GM23338 (cell line): ENCODE measurements around the gene MOK. TPM values are rescaled to one million over a fixed set of nuclear protein-coding genes. Genes with fewer than 3 reads are reported as not detected.

ENCODE experiments used
- ATAC-seq: fragments of 200-7000 bp; cut with Tn5 transposase; 3 replicates; pipeline ENCODE4 v1.9.1; 2020
- DNase-seq: peaks from one replicate; pipeline ENCODE4 v3.0.0-alpha.2; 2015; ENCODE audit warnings: low spot score
- H2AFZ ChIP-seq: fragments of 200-600 bp; sonication (generic); 2 replicates; pipeline ENCODE4 v1.8.0; 2016; ENCODE audit warnings: antibody characterized with exemption, mild to moderate bottlenecking, moderate library complexity
- H3F3A ChIP-seq: fragments of 200-600 bp; sonication (generic); replicated peaks from 2 replicates; pipeline ENCODE4 v1.8.0; 2017; ENCODE audit warnings: antibody characterized with exemption, mixed run types, low read depth
- H3K27ac ChIP-seq: fragments of 200-600 bp; sonication (generic); 2 replicates; pipeline ENCODE4 v1.6.1; 2016; ENCODE audit warnings: low read depth
- H3K27me3 ChIP-seq: fragments of 200-600 bp; sonication (generic); 2 replicates; pipeline ENCODE4 v1.8.0; 2016; ENCODE audit warnings: mild to moderate bottlenecking, mixed run types, moderate library complexity; ENCODE audit not compliant: insufficient read depth
- H3K36me3 ChIP-seq: fragments of 200-600 bp; sonication (generic); 2 replicates; pipeline ENCODE4 v1.8.0; 2016; ENCODE audit warnings: mild to moderate bottlenecking; ENCODE audit not compliant: insufficient read depth
- H3K4me1 ChIP-seq: fragments of 200-600 bp; sonication (generic); 2 replicates; pipeline ENCODE4 v1.8.0; 2016; ENCODE audit warnings: mild to moderate bottlenecking, moderate library complexity; ENCODE audit not compliant: insufficient read depth
- H3K4me2 ChIP-seq: fragments of 200-600 bp; sonication (generic); 2 replicates; pipeline ENCODE4 v1.7.1; 2017; ENCODE audit warnings: mixed run types
- H3K4me3 ChIP-seq: fragments of 200-600 bp; sonication (generic); 2 replicates; pipeline ENCODE4 v1.6.1; 2016; ENCODE audit warnings: mixed run types
- H3K79me2 ChIP-seq: fragments of 200-600 bp; sonication (generic); replicated peaks from 2 replicates; pipeline ENCODE4 v1.8.0; 2017; ENCODE audit warnings: mild to moderate bottlenecking; ENCODE audit not compliant: insufficient read depth
- H3K9me2 ChIP-seq: fragments of 200-600 bp; sonication (generic); 2 replicates; pipeline ENCODE4 v1.8.0; 2017; ENCODE audit not compliant: insufficient read depth
- H4K20me1 ChIP-seq: fragments of 200-600 bp; sonication (generic); replicated peaks from 2 replicates; pipeline ENCODE4 v1.8.0; 2017; ENCODE audit warnings: mild to moderate bottlenecking; ENCODE audit not compliant: insufficient read depth
- H3K27ac Mint-ChIP-seq: 2 replicates; pipeline ENCODE4 v1.8.0; 2020; ENCODE audit warnings: inconsistent platforms, mild to moderate bottlenecking, moderate library complexity, mixed read lengths
- H3K27me3 Mint-ChIP-seq: 3 replicates; pipeline ENCODE4 v1.8.0; 2022; ENCODE audit warnings: low read depth, mild to moderate bottlenecking, moderate library complexity, mixed read lengths, inconsistent platforms; ENCODE audit not compliant: insufficient read depth, poor library complexity
- H3K36me3 Mint-ChIP-seq: 3 replicates; pipeline ENCODE4 v1.8.0; 2021; ENCODE audit warnings: low read depth, mild to moderate bottlenecking, inconsistent platforms, moderate library complexity, mixed read lengths
- H3K4me1 Mint-ChIP-seq: 3 replicates; pipeline ENCODE4 v1.8.0; 2020; ENCODE audit warnings: mild to moderate bottlenecking, inconsistent platforms, mixed read lengths
- H3K4me3 Mint-ChIP-seq: 3 replicates; pipeline ENCODE4 v1.8.0; 2021; ENCODE audit warnings: moderate library complexity, mild to moderate bottlenecking, inconsistent platforms, mixed read lengths
- H3K9me3 Mint-ChIP-seq: 3 replicates; pipeline ENCODE4 v1.8.0; 2020; ENCODE audit warnings: moderate library complexity, mild to moderate bottlenecking, inconsistent platforms, mixed read lengths
- EZH2 ChIP-seq: fragments of 200-600 bp; sonication (generic); IDR thresholded peaks from one replicate; pipeline ENCODE4 v1.8.0; 2017; ENCODE audit warnings: antibody characterized with exemption, mild to moderate bottlenecking, low read depth; ENCODE audit not compliant: unreplicated experiment
- EZH2phosphoT487 ChIP-seq: fragments of 200-600 bp; sonication (generic); IDR thresholded peaks from one replicate; pipeline ENCODE4 v1.8.1; 2018; ENCODE audit warnings: antibody characterized with exemption; ENCODE audit not compliant: unreplicated experiment
- JUNB ChIP-seq: IDR thresholded peaks from one replicate; pipeline ENCODE4 v1.6.1; 2016; ENCODE audit warnings: antibody characterized with exemption; ENCODE audit not compliant: unreplicated experiment
- POLR2AphosphoS5 ChIP-seq: IDR thresholded peaks from 2 replicates; pipeline ENCODE4 v1.6.1; 2016; ENCODE audit warnings: antibody characterized with exemption, low read depth
- STAT1 ChIP-seq: IDR thresholded peaks from one replicate; pipeline ENCODE4 v1.6.1; 2016; ENCODE audit warnings: antibody characterized with exemption; ENCODE audit not compliant: unreplicated experiment
- ZNF114 ChIP-seq: fragments of 250-450 bp; sonication (Bioruptor Pico); IDR thresholded peaks from 2 replicates; pipeline ENCODE4 v1.5.0; 2020; ENCODE audit warnings: mild to moderate bottlenecking, moderate library complexity
- ZNF331 ChIP-seq: fragments of 250-450 bp; sonication (Bioruptor Pico); IDR thresholded peaks from 2 replicates; pipeline ENCODE4 v1.5.0; 2020; ENCODE audit warnings: low read depth, mild to moderate bottlenecking, moderate library complexity
- polyA plus RNA-seq: library from polyadenylated mRNA; unstranded; fragments of >200 nt; fragmentation: Nextera tagmentation; extraction: Ambion mirVana; gene quantifications from 2 replicates; pipeline ENCODE4 v1.2.1, GENCODE V29; 2016
- total RNA-seq: library from RNA; depleted of rRNA; stranded (reverse); fragments of >200 nt; shearing (Covaris generic); gene quantifications from 2 replicates; pipeline ENCODE4 v1.2.3, GENCODE V29; 2014
- TF ChIP-seq, protein P1 (sequence below), 2 experiments: fragments of 200-600 bp in 1 of 2; sonication (generic) in 1 of 2; conservative IDR thresholded peaks; 2 replicates each; pipeline versions ENCODE4 v1.5.1 to v1.6.1; 2016 to 2017; ENCODE audit warnings: antibody characterized with exemption in 2 of 2, low read depth in 2 of 2, mild to moderate bottlenecking in 2 of 2, moderate library complexity in 1 of 2
- TF ChIP-seq, protein P2 (sequence below): IDR thresholded peaks from one replicate; pipeline ENCODE4 v1.6.1; 2018; ENCODE audit warnings: antibody characterized with exemption; ENCODE audit not compliant: unreplicated experiment
- TF ChIP-seq, protein P3 (sequence below): IDR thresholded peaks from 2 replicates; pipeline ENCODE4 v1.6.1; 2016; ENCODE audit warnings: antibody characterized with exemption

The MOK gene
- total and polyA plus RNA-seq, 2 experiments from 2014 or later, result 3.1 TPM

DNA sequence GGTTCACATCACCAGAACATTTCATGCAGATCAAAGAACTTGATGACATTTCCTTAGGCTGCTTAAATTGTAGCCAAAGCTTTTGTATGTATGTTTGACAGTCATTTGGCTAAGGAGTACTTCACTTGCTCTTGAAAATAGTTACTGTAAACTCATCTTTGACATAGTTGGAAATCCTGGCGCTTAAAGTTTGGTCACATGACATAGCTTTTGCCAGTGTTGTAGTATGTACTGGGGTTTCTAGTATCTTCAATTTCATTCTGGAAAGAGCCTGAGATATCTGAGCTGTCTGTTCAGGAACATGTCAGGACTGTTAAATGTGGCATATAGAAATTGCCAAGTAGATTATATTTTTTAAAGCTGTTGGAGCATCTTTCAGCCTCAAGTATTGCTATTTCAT lies 109.5 kb downstream of the MOK start (continued):
- TF ChIP-seq, protein P1, sequence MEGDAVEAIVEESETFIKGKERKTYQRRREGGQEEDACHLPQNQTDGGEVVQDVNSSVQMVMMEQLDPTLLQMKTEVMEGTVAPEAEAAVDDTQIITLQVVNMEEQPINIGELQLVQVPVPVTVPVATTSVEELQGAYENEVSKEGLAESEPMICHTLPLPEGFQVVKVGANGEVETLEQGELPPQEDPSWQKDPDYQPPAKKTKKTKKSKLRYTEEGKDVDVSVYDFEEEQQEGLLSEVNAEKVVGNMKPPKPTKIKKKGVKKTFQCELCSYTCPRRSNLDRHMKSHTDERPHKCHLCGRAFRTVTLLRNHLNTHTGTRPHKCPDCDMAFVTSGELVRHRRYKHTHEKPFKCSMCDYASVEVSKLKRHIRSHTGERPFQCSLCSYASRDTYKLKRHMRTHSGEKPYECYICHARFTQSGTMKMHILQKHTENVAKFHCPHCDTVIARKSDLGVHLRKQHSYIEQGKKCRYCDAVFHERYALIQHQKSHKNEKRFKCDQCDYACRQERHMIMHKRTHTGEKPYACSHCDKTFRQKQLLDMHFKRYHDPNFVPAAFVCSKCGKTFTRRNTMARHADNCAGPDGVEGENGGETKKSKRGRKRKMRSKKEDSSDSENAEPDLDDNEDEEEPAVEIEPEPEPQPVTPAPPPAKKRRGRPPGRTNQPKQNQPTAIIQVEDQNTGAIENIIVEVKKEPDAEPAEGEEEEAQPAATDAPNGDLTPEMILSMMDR (conservative IDR thresholded peaks at IDR 0.05; ENCODE audit: low read depth in 2 of 2), result no peak
- TF ChIP-seq JUNB, result no peak
- TF ChIP-seq EZH2phosphoT487, result no peak
- TF ChIP-seq, protein P2, sequence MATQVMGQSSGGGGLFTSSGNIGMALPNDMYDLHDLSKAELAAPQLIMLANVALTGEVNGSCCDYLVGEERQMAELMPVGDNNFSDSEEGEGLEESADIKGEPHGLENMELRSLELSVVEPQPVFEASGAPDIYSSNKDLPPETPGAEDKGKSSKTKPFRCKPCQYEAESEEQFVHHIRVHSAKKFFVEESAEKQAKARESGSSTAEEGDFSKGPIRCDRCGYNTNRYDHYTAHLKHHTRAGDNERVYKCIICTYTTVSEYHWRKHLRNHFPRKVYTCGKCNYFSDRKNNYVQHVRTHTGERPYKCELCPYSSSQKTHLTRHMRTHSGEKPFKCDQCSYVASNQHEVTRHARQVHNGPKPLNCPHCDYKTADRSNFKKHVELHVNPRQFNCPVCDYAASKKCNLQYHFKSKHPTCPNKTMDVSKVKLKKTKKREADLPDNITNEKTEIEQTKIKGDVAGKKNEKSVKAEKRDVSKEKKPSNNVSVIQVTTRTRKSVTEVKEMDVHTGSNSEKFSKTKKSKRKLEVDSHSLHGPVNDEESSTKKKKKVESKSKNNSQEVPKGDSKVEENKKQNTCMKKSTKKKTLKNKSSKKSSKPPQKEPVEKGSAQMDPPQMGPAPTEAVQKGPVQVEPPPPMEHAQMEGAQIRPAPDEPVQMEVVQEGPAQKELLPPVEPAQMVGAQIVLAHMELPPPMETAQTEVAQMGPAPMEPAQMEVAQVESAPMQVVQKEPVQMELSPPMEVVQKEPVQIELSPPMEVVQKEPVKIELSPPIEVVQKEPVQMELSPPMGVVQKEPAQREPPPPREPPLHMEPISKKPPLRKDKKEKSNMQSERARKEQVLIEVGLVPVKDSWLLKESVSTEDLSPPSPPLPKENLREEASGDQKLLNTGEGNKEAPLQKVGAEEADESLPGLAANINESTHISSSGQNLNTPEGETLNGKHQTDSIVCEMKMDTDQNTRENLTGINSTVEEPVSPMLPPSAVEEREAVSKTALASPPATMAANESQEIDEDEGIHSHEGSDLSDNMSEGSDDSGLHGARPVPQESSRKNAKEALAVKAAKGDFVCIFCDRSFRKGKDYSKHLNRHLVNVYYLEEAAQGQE, result no peak
- no peak for TF ChIP-seq EZH2
- TF ChIP-seq, protein P3, sequence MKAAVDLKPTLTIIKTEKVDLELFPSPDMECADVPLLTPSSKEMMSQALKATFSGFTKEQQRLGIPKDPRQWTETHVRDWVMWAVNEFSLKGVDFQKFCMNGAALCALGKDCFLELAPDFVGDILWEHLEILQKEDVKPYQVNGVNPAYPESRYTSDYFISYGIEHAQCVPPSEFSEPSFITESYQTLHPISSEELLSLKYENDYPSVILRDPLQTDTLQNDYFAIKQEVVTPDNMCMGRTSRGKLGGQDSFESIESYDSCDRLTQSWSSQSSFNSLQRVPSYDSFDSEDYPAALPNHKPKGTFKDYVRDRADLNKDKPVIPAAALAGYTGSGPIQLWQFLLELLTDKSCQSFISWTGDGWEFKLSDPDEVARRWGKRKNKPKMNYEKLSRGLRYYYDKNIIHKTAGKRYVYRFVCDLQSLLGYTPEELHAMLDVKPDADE, result no peak
- no peak for TF ChIP-seq POLR2AphosphoS5

DNA sequence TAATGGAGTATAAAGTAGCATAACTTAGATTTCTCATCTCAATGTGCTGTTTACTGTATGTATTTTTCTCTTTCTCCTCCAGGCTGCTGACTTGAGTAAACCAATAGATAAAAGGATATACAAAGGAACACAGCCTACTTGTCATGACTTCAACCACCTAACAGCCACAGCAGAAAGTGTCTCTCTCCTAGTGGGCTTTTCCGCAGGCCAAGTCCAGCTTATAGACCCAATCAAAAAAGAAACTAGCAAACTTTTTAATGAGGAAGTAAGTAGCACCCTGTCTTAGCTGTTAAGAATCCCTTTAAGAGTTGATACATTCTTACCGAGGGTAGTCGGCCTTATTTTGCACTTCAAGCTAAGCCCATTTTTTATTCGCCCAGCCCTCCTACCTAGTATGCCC lies 110.1 kb downstream of the MOK start:
- peaks cover 10% of the 10 kb centered on the region for H3K36me3 Mint-ChIP-seq
- H3K9me2 ChIP-seq, result no peaks in the 10 kb centered on the region
- H3K4me1 ChIP-seq, result peaks cover 27% of the 10 kb centered on the region
- peaks cover 79% of the 10 kb centered on the region for H3K79me2 ChIP-seq
- peaks cover 3% of the 10 kb centered on the region for H3K36me3 ChIP-seq
- H3K9me3 Mint-ChIP-seq, result no peaks in the 10 kb centered on the region
- H3K4me2 ChIP-seq, result no peak overlapping the region
- no peaks in the 10 kb centered on the region for H3K27me3 ChIP-seq
- H3K27ac ChIP-seq, result no peak overlapping the region
- no peaks in the 10 kb centered on the region for H3F3A ChIP-seq
- peaks cover 8% of the 10 kb centered on the region for H3K27me3 Mint-ChIP-seq
- no peak overlapping the region for H3K4me3 Mint-ChIP-seq
- DNase-seq, result no peak
- H4K20me1 ChIP-seq, result peaks cover 16% of the 10 kb centered on the region
- H3K4me1 Mint-ChIP-seq, result peaks cover 32% of the 10 kb centered on the region
- no peak for ATAC-seq
- H3K27ac Mint-ChIP-seq, result no peak overlapping the region
- H2AFZ ChIP-seq, result no peak overlapping the region
- H3K4me3 ChIP-seq, result no peak overlapping the region
- TF ChIP-seq, protein P1 (conservative IDR thresholded peaks at IDR 0.05; ENCODE audit: low read depth in 2 of 2), result no peak
- no peak for TF ChIP-seq POLR2AphosphoS5
- TF ChIP-seq EZH2phosphoT487, result no peak
- TF ChIP-seq, protein P3, result no peak
- TF ChIP-seq STAT1, result no peak
- no peak for TF ChIP-seq EZH2
- TF ChIP-seq ZNF331 (CRISPR knock-in tag), result no peak
- no peak for TF ChIP-seq ZNF114 (CRISPR knock-in tag)
